IMR-90 (cell line): Measurements from ENCODE around the gene RUSF1.

Source experiments
- CEBPB ChIP-seq: IDR thresholded peaks from 2 replicates; pipeline ENCODE4 v1.6.1; 2012; ENCODE audit warnings: low read depth, low read length, improper control_type of control experiment
- CTCF ChIP-seq: conservative IDR thresholded peaks from 2 replicates; pipeline ENCODE4 v1.5.1; 2012; ENCODE audit warnings: mild to moderate bottlenecking, low read depth, low read length, improper control_type of control experiment
- POLR2A ChIP-seq: IDR thresholded peaks from 2 replicates; pipeline ENCODE4 v1.6.1; 2012; ENCODE audit warnings: mild to moderate bottlenecking, low read depth, low read length
- RCOR1 ChIP-seq: IDR thresholded peaks from 2 replicates; pipeline ENCODE4 v1.6.1; 2012; ENCODE audit warnings: mild to moderate bottlenecking, low read length, improper control_type of control experiment; ENCODE audit not compliant: insufficient replicate concordance
- RFX5 ChIP-seq: IDR thresholded peaks from 2 replicates; pipeline ENCODE4 v1.8.0; 2012; ENCODE audit warnings: low read depth, mild to moderate bottlenecking, low read length, moderate library complexity
- SMC3 ChIP-seq: fragments of 150-350 bp; IDR thresholded peaks from 2 replicates; pipeline ENCODE4 v1.6.1; 2016; ENCODE audit warnings: low read depth, mild to moderate bottlenecking, antibody characterized with exemption, low read length, moderate library complexity
- TF ChIP-seq, protein P1 (sequence below): fragments of 150-350 bp; IDR thresholded peaks from 2 replicates; pipeline ENCODE4 v1.6.1; 2017; ENCODE audit warnings: mild to moderate bottlenecking, antibody characterized with exemption, low read length, low read depth

GRCh38 chr16:31521368-31521767 lies 13.2 kb upstream of the RUSF1 start:
- TF ChIP-seq CTCF (no peak), RCOR1 (no peak), SMC3 (no peak), CEBPB (no peak), RFX5 (no peak), POLR2A (no peak)
- TF ChIP-seq, protein P1, sequence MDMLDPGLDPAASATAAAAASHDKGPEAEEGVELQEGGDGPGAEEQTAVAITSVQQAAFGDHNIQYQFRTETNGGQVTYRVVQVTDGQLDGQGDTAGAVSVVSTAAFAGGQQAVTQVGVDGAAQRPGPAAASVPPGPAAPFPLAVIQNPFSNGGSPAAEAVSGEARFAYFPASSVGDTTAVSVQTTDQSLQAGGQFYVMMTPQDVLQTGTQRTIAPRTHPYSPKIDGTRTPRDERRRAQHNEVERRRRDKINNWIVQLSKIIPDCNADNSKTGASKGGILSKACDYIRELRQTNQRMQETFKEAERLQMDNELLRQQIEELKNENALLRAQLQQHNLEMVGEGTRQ: no peak
